GM12864 (cell line): ENCODE results near the gene SLC16A13.

Experiments
- DNase-seq: peaks from one replicate; pipeline ENCODE4 v3.0.0-alpha.2; 2011; ENCODE audit warnings: low read depth
- H3K4me3 ChIP-seq: 2 replicates; pipeline ENCODE4 v1.5.1; 2011; ENCODE audit warnings: mild to moderate bottlenecking, low read depth, low read length, control low read depth
- TF ChIP-seq, protein P1 (sequence below): IDR thresholded peaks from 2 replicates; pipeline ENCODE4 v1.5.1; 2011; ENCODE audit warnings: low read depth, mild to moderate bottlenecking, moderate library complexity, low read length, control low read depth, inconsistent platforms; ENCODE audit errors: missing control alignments

The SLC16A13 gene

DNA sequence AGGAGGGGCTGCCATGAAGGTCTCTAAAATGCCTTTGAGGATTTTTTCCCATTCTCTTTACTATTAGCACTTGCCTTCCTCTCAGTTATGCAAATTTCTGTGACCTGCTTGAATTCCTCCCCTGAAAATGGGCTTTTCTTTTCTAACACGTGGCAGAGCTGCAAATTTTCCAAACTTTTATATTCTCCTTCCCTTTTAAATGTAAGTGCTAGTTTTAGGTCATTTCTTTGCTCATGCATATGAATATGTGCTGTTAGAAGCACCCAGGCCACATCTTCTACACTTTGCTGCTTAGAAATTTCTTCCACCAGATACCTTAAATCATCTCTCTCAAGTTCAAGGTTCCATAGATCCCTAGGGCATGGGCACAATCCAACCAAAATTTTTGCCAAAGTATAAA is 32.5 kb downstream of the SLC16A13 start:
- DNase-seq = no peak
- H3K4me3 ChIP-seq = no peak overlapping the region
- TF ChIP-seq, protein P1, sequence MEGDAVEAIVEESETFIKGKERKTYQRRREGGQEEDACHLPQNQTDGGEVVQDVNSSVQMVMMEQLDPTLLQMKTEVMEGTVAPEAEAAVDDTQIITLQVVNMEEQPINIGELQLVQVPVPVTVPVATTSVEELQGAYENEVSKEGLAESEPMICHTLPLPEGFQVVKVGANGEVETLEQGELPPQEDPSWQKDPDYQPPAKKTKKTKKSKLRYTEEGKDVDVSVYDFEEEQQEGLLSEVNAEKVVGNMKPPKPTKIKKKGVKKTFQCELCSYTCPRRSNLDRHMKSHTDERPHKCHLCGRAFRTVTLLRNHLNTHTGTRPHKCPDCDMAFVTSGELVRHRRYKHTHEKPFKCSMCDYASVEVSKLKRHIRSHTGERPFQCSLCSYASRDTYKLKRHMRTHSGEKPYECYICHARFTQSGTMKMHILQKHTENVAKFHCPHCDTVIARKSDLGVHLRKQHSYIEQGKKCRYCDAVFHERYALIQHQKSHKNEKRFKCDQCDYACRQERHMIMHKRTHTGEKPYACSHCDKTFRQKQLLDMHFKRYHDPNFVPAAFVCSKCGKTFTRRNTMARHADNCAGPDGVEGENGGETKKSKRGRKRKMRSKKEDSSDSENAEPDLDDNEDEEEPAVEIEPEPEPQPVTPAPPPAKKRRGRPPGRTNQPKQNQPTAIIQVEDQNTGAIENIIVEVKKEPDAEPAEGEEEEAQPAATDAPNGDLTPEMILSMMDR = no peak

DNA sequence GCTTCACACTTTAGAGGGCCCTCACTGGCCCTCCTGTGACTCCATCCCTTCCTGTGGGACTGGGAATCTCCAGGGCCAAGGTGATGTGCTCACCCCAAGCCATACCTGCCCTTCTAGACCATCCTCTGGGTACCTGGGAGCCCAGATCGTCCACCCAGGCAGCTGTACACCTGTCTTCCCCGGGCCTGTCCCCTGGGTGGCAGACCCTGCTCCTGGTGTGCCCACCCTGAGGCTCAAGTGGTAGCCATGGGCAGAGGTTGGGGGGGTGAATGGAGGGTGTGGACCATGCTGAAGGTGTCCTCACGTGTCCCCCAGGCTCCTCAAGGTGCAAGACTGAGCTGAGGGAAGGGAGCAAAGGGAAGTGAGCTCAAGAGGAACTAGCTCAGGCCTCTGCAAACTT is 34.9 kb downstream of the SLC16A13 start:
- no peak overlapping the region for H3K4me3 ChIP-seq
- TF ChIP-seq, protein P1 = no peak
- no peak for DNase-seq

DNA sequence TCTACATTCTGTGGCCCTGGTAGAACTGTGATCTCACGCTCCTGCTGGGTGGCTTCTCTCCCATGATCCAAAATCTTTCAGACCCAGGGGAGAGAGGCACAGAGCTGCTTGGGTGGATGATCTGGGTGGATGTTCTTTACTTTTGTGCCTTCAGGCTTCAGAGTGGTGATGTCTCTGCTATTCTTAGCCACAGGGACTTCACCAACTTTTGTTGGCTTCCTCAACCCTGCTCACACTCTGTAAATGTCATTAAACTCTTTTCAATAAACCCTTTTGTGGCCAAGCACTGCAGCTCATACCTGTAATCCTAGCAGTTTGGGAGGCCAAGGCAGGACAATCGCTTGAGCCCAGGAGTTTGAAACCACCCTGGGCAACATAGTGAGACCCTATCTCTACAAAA is 36.6 kb downstream of the SLC16A13 start:
- no peak for DNase-seq
- TF ChIP-seq, protein P1 = no peak
- H3K4me3 ChIP-seq = no peak overlapping the region

DNA sequence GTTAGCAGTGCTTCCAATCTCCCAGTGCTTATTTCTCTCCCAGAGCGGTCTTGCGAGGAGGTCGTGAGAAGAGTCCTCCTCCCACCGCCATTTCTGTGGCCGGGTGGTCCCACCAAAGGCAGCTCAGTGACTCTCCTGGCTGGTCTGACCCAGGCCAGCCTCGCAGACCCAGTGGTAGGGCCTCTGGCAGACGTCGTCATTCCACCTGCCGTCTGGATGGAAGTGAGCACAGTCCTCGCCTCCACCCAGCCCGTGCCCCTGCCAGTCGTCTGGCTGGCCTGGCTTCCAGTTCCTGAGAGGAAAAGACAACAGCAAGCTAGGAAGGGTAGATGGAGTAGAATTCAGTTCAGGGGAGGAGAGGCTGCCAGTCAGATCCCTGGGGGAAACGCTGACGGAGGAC is 39.1 kb downstream of the SLC16A13 start:
- H3K4me3 ChIP-seq = no peak overlapping the region
- TF ChIP-seq, protein P1 = no peak
- DNase-seq = no peak

DNA sequence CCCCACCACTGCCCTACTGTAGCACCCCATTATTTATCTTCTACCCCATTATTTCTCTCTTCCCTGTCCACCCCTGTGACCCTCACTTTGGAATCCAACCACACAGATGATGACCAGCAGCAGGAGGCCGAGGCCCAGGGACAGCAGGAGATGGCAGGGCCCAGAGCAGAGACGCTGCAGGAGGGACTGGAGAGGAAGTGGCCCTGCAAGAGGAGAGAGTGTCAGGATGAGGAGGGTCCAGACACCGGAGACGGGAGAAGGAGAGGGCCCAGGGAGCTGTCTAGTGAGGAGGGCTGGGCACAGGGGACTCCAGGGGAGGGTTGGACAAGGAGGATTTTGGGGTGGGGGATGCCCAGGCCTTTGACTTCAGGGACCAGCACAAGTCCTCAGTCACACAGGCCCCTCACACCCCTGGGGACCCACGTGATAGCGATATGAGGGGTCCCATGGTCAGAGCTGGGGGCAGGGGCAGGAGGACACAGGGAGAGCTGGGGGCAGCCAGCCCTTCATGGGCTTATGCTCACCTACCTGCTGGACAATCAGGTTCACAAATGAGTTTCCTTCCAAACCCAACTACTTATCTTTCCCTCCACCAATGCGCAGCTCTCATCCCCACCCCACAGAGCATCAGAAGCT is 42.2 kb downstream of the SLC16A13 start:
- DNase-seq = no peak
- TF ChIP-seq, protein P1 = no peak
- H3K4me3 ChIP-seq = no peak overlapping the region

DNA sequence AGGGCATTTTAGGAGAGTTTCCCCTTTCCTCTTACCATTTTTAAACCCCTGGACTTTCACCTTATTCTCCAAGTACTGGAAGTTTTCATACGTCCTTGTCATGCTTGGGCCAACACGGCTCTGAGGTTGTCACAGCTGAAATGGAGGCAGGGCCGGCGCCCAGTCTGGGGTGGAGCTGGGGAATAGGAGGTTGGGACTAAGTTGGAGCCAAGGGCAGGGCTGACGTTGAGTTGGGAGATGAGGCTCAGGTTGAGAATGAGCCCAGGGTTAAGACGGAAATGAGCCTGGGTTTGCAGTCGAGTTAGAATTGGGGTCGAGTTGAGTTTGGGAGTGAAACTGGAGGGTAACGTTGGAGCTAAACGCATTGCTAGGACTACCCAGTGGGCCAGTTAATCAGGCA is 42.9 kb downstream of the SLC16A13 start:
- TF ChIP-seq, protein P1 = no peak
- H3K4me3 ChIP-seq = no peak overlapping the region
- no peak for DNase-seq
